Measurements from ENCODE around the gene EFCAB14.
"Not testable (repeated sequence)": the region's sequence is repeated elsewhere in the genome, so short reads cannot be mapped to it uniquely, and the experiment has no call there.

The EFCAB14 gene

GRCh38 chr1:46721686-46722205 lies 2.8 kb upstream of the EFCAB14 start:
- DNase-seq = no peak

- DNase-seq = no peak
Observed at GRCh38 chr1:46721204-46721603, 2.3 kb upstream of the EFCAB14 start.

- not testable (repeated sequence) for DNase-seq
Observed at GRCh38 chr1:46720319-46720718, 1.4 kb upstream of the EFCAB14 start.

- no peak for DNase-seq
Observed at GRCh38 chr1:46719689-46720088, 775 bp upstream of the EFCAB14 start.

GRCh38 chr1:46718340-46718726 lies 581 bp downstream of the EFCAB14 start:
- DNase-seq = no peak

- DNase-seq = no peak
Observed at GRCh38 chr1:46717654-46718053, 1.3 kb downstream of the EFCAB14 start.

- no peak for DNase-seq
Observed at GRCh38 chr1:46714976-46715375, 3.9 kb downstream of the EFCAB14 start.

- DNase-seq = no peak
Observed at GRCh38 chr1:46708121-46708520, 10.8 kb downstream of the EFCAB14 start.

GRCh38 chr1:46705408-46705807 lies 13.5 kb downstream of the EFCAB14 start:
- no peak for DNase-seq

- no peak for DNase-seq
Observed at GRCh38 chr1:46703927-46704641, 14.8 kb downstream of the EFCAB14 start.

GRCh38 chr1:46699666-46700065 lies 19.2 kb downstream of the EFCAB14 start:
- DNase-seq = no peak

- no peak for DNase-seq
Observed at GRCh38 chr1:46697053-46697452, 21.9 kb downstream of the EFCAB14 start.

- not testable (repeated sequence) for DNase-seq
Observed at GRCh38 chr1:46694676-46695075, 24.2 kb downstream of the EFCAB14 start.

- DNase-seq = no peak
Observed at GRCh38 chr1:46692811-46693770, 25.8 kb downstream of the EFCAB14 start.

GRCh38 chr1:46691997-46692790 lies 26.7 kb downstream of the EFCAB14 start:
- no peak for DNase-seq

GRCh38 chr1:46690931-46691421 lies 27.9 kb downstream of the EFCAB14 start:
- no peak for DNase-seq

- DNase-seq = no peak
Observed at GRCh38 chr1:46689897-46690296, 29.0 kb downstream of the EFCAB14 start.

- DNase-seq = no peak
Observed at GRCh38 chr1:46689356-46689755, 29.6 kb downstream of the EFCAB14 start.

GRCh38 chr1:46687921-46688509 lies 30.9 kb downstream of the EFCAB14 start:
- DNase-seq = no peak

GRCh38 chr1:46687093-46687659 lies 31.7 kb downstream of the EFCAB14 start:
- no peak for DNase-seq

GRCh38 chr1:46686255-46686654 lies 32.7 kb downstream of the EFCAB14 start:
- DNase-seq = no peak

GRCh38 chr1:46684670-46685069 lies 34.2 kb downstream of the EFCAB14 start:
- DNase-seq = no peak

All from activated CD4-positive, alpha-beta T cell treated with anti-CD3 and anti-CD28 coated beads for 4 hours (primary cell).